LNCAP (cell line): Measurements from ENCODE around the gene CAP1.

Source experiments
- CTCF ChIP-seq: fragments of 450-650 bp; IDR thresholded peaks from 2 replicates; pipeline ENCODE4 v1.5.1; 2017; ENCODE audit warnings: mild to moderate bottlenecking

The CAP1 gene

GRCh38 chr1:40045182-40045581, 4.7 kb downstream of the CAP1 start:
- no peak for TF ChIP-seq CTCF

GRCh38 chr1:40045766-40046165, 5.2 kb downstream of the CAP1 start:
- no peak for TF ChIP-seq CTCF

GRCh38 chr1:40047276-40047675, 6.7 kb downstream of the CAP1 start:
- no peak for TF ChIP-seq CTCF

DNA sequence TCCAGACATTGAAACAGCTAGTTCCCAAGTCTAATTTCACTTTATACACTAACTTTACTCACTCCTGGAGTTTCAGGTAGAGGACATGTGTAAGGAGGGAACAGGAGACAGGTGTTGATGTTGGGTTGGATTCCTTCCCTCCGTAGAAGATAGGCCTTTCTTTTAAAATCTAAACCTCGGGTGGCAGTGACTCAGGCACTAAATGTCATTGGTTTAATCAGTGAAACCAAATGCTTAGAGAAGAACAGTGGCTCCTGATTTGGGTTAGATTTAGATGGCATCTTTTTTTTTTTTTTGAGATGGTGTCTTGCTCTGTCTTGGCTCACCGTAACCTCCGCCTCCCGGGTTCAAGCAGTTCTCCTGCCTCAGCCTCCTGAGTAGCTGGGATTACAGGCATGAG, 7.2 kb downstream of the CAP1 start:
- TF ChIP-seq CTCF, result no peak

DNA sequence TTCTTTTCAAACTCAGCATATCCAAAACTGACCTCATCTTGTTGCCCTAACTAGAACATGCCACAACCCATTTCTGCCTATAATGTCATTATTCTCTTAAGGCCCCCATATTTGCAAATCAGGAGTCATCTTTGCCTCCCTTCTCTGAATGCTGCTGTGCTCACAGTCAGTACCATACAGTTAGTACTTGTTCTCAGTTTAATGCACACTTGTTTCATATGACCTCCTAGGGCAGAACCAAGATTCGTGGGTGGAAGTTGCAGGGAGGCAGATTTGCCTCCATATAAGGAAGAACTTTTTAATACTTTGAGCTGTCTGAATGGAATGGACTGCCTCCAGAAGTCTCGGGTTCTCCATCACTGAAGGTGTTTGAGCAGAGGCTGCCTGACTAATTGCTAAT, 9.2 kb downstream of the CAP1 start:
- TF ChIP-seq CTCF, result no peak

- TF ChIP-seq CTCF, result no peak
These were observed 10.3 kb downstream of the CAP1 start for GRCh38 chr1:40050863-40051262.

DNA sequence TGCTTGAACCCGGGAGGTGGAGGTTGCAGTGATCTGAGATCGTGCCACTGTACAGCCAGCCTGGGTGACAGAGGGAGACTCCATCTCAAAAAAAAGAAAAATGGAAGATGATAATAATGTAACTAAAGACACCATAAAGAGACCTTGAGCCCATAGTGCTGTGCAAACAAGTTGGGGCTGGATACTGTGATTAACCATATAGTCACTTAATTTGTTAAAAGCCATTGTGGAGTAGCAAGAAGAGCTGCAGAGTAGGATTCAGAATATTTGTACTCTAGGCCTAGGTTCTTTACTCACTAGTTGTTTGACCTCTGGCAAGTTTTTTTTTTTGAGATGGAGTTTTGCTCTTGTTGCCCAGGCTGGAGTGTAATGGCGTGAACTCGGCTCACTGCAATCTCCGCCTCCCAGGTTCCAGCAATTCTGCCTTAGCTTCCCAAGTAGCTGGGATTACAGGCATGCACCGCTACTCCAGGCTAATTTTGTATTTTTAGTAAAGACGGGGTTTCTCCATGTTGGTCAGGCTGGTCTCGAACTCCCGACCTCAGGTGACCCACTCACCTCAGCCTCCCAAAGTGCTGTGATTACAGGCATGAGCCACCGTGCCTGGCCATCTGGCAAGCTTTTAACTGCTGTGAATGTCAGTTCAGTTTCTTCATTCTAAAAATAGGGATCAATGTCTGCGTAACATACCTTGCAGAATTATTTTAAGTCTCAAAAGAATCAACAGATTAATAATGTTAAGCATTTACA, 12.8 kb downstream of the CAP1 start:
- no peak for TF ChIP-seq CTCF
